Stomach (tissue), 9 donors: ENCODE measurements around the gene PRKCA. TPM values are rescaled to one million over a fixed set of nuclear protein-coding genes. Genes with fewer than 3 reads are reported as not detected.

Source experiments
- DNase-seq, 2 donors: peaks; one replicate each; pipeline versions ENCODE4 v3.0.0 to v3.0.0-alpha.2; 2013 to 2019
- H3K27ac ChIP-seq, 5 donors: fragments of 200-600 bp in 4 of 5; sonication (generic) in 4 of 5; one replicate each; pipeline ENCODE4 v1.5.1; 2013 to 2019; ENCODE audit warnings: mild to moderate bottlenecking in 1 of 5, moderate library complexity in 1 of 5
- H3K27me3 ChIP-seq, 3 donors: fragments of 200-600 bp; sonication (generic); one replicate each; pipeline ENCODE4 v1.5.1; 2017 to 2019; ENCODE audit warnings: mixed run types in 1 of 3
- H3K36me3 ChIP-seq, 4 donors: fragments of 200-600 bp; sonication (generic); 1 replicate in 3 of 4; 2 replicates in 1 of 4; pipeline ENCODE4 v1.5.1; 2016 to 2019
- H3K4me1 ChIP-seq, 4 donors: fragments of 200-600 bp; sonication (generic); one replicate each; pipeline ENCODE4 v1.5.1; 2016 to 2019
- H3K4me3 ChIP-seq, 4 donors: fragments of 200-600 bp; sonication (generic) in 3 of 4; one replicate each; pipeline ENCODE4 v1.5.1; 2016 to 2019; ENCODE audit warnings: mild to moderate bottlenecking in 1 of 4
- H3K9me3 ChIP-seq, 4 donors: fragments of 200-600 bp; sonication (generic); one replicate each; pipeline ENCODE4 v1.5.1; 2016 to 2019
- EP300 ChIP-seq: sonication (generic); formaldehyde crosslinking; IDR thresholded peaks from one replicate; pipeline ENCODE4 v1.6.1; 2017; ENCODE audit warnings: antibody characterized with exemption
- POLR2A ChIP-seq, 4 donors: fragments of 450-650 bp; IDR thresholded peaks; one replicate each; pipeline ENCODE4 v1.6.1; 2016; ENCODE audit warnings: antibody characterized with exemption in 4 of 4, control low read depth in 2 of 4, mild to moderate bottlenecking in 1 of 4, moderate library complexity in 1 of 4
- POLR2AphosphoS5 ChIP-seq, 3 donors: sonication (generic); formaldehyde crosslinking; IDR thresholded peaks; one replicate each; pipeline ENCODE4 v1.6.1; 2016; ENCODE audit warnings: antibody characterized with exemption in 3 of 3
- WGBS, 5 donors: extraction: QIAGEN DNeasy Blood & Tissue Kit in 3 of 5; methylation state at CpG; one replicate each; pipeline versions ENCODE4 v1.1.5 to v1.1.7; 2013 to 2018; 5-methylcytosine and 5-hydroxymethylcytosine counted together
- intact Hi-C: fragments of 100-400 bp; cut with DNase I; formaldehyde crosslinking; loops from one replicate; pipeline ENCODE4 v1.15.1; 2023; ENCODE audit warnings: low total_unique reads
- polyA plus RNA-seq, 3 donors: library from polyadenylated mRNA; stranded (reverse); fragments of 200-250 nt; gene quantifications; one replicate each; pipeline ENCODE4 v1.2.3, GENCODE V29; 2013
- total RNA-seq, 5 donors: library from RNA; depleted of rRNA; stranded (reverse); fragments of >200 nt; gene quantifications; one replicate each; pipeline versions ENCODE4 v1.1.0 to v1.2.3, GENCODE V29; 2014 to 2016
- TF ChIP-seq, protein P1 (sequence below), 7 experiments: fragments of 450-650 bp in 4 of 7; fragments of 200-600 bp in 3 of 7; sonication (generic) in 3 of 7; IDR thresholded peaks; one replicate each; pipeline ENCODE4 v1.5.1; 2016 to 2019; ENCODE audit warnings: antibody characterized with exemption in 7 of 7, control low read depth in 2 of 7, mild to moderate bottlenecking in 1 of 7
- donor health status: healthy with polysubstance abuse.
- donor health status: Bipolar disorder and iron deficiency.
- donor health status: healthy.

PRKCA gene
- total and polyA plus RNA-seq, 8 donors, result 2.1 to 41.1 (median 12.2) TPM

DNA sequence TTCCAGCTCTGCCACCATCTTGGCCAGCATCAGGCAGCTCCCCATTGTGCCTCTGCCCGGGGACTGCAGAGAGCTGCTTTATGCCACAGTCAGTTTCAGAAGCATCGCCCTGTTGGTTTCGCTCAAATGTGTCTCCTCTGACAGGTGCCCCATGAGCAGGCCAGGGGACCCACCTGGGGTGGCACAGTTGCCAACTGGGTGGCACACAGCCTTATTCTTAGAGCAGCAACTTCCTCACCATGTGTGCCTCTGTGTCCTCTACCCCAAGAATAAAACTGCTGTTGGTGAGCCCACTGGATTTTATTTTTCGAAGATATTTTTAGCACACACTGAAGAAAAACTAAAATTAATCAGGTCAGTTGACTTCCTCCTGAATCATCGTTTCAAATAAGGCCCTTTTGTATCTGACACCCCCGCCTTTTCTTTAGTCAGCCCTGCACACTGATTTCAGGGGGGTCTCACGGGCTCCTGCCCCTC lies 487.6 kb downstream of the PRKCA start:
- WGBS, 5 donors, result 77 to 87% (median 85%) methylated on average over 6 to 7 of the region's 7 CpGs
- TF ChIP-seq POLR2AphosphoS5 (IDR thresholded peaks at IDR 0.05), result no peak
- no peak for DNase-seq
- intact Hi-C loops, result no loop called here
- H3K4me1 ChIP-seq, result peaks cover 0 to 12% (median 4%) of the 10 kb centered on the region in 4 donors
- H3K36me3 ChIP-seq, result peaks cover 17 to 86% (median 61%) of the 10 kb centered on the region in 4 donors
- no peaks in the 10 kb centered on the region for H3K9me3 ChIP-seq
- no peaks in the 10 kb centered on the region for H3K27me3 ChIP-seq
- H3K4me3 ChIP-seq, result no peak overlapping the region
- no peak overlapping the region for H3K27ac ChIP-seq

DNA sequence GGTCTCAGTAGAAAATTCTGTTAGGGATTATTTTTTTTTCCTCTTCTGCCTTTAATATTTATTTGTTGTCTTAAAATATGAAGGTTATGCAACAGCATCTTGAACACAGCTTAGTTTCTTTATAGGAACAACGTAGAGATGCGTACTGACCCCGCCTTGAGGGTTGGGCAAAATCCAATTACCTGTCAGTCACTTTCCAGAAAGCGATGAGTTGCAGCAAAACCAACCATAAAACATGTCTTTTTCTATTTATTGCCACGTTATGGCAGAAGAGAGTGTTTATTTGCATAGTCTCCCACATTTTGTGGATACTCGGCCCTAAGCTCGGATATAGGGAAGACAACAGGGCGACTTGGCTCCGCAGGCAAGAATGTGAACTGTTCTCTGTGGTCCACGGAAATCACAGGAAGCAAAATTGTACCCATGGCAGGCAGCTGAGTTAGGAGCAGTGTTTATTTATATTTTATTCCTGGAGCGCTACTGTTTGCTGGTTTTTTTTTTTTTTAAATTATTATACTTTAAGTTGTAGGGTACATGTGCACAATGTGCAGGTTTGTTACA lies 488.2 kb downstream of the PRKCA start:
- peak overlapping the region in 1 of 5 donors; percentile 9 for H3K27ac ChIP-seq
- whole genome bisulfite sequencing, 5 donors, result 81 to 90% (median 88%) methylated on average over 11 of the region's 11 CpGs
- TF ChIP-seq POLR2AphosphoS5 (IDR thresholded peaks at IDR 0.05) (no peak), POLR2A (IDR thresholded peaks at IDR 0.05) (no peak), EP300 (no peak)
- TF ChIP-seq, protein P1, sequence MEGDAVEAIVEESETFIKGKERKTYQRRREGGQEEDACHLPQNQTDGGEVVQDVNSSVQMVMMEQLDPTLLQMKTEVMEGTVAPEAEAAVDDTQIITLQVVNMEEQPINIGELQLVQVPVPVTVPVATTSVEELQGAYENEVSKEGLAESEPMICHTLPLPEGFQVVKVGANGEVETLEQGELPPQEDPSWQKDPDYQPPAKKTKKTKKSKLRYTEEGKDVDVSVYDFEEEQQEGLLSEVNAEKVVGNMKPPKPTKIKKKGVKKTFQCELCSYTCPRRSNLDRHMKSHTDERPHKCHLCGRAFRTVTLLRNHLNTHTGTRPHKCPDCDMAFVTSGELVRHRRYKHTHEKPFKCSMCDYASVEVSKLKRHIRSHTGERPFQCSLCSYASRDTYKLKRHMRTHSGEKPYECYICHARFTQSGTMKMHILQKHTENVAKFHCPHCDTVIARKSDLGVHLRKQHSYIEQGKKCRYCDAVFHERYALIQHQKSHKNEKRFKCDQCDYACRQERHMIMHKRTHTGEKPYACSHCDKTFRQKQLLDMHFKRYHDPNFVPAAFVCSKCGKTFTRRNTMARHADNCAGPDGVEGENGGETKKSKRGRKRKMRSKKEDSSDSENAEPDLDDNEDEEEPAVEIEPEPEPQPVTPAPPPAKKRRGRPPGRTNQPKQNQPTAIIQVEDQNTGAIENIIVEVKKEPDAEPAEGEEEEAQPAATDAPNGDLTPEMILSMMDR (IDR thresholded peaks at IDR 0.05), result no peak
- DNase-seq, result no peak
- no peaks in the 10 kb centered on the region for H3K9me3 ChIP-seq
- peaks cover 0 to 12% (median 4%) of the 10 kb centered on the region in 4 donors for H3K4me1 ChIP-seq
- H3K4me3 ChIP-seq, result no peak overlapping the region
- peaks cover 17 to 86% (median 60%) of the 10 kb centered on the region in 4 donors for H3K36me3 ChIP-seq
- intact Hi-C loops, result no loop called here
- no peaks in the 10 kb centered on the region for H3K27me3 ChIP-seq

DNA sequence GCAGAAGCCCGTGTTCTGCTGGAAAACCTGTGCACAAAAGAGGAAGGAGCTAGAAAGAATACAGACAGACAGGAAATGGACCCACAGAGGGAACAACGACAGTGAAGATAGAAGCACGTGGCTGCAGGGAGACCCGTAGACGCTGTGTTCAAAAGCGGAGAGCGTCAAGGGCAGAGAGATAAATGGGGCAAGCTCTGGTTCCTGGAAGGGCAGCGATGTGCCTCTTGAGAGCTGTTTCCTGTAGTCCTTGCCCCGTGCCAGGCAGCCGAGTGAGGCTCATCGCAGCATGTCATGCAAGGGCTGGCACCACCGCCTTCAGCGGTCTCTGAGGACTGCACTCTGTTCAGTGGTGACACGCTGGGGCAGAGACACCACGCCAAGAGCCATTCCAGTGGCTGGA lies 488.9 kb downstream of the PRKCA start:
- H3K4me1 ChIP-seq, result peaks cover 0 to 12% (median 4%) of the 10 kb centered on the region in 4 donors
- no peaks in the 10 kb centered on the region for H3K9me3 ChIP-seq
- no peak overlapping the region for H3K4me3 ChIP-seq
- intact Hi-C loops, result no loop called here
- no peaks in the 10 kb centered on the region for H3K27me3 ChIP-seq
- DNase-seq, result peak in 1 of 2 donors; percentile 34
- TF ChIP-seq POLR2A (IDR thresholded peaks at IDR 0.05), result no peak
- TF ChIP-seq EP300, result no peak
- TF ChIP-seq, protein P1 (IDR thresholded peaks at IDR 0.05), result no peak
- no peak for TF ChIP-seq POLR2AphosphoS5 (IDR thresholded peaks at IDR 0.05)
- 45 to 82% (median 72%) methylated on average over 15 of the region's 15 CpGs for WGBS, 5 donors
- peaks cover 17 to 86% (median 62%) of the 10 kb centered on the region in 4 donors for H3K36me3 ChIP-seq
- peak overlapping the region in 1 of 5 donors; percentile 9 for H3K27ac ChIP-seq

DNA sequence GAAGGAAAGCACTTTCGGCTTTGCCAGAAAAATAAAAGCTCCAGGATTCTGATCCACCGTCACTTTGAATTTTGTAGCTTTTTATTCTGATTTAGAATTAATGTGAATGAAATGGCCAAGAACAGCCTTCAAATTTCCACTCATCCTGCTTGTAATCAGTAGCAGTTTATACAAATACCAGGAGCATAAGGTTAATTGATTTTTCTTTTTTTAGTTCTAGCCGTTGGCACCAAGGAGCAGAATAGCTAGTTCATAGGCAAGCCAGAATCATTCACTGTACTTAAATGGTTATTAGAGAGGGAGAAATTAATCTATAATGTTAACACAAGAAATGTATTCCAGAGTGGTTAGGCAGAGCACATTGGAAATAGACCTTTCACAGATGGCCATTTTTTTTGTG lies 491.4 kb downstream of the PRKCA start:
- Histone ChIP-seq H3K36me3 (peaks cover 12 to 76% (median 53%) of the 10 kb centered on the region in 4 donors), H3K9me3 (no peaks in the 10 kb centered on the region), H3K27ac (no peak overlapping the region), H3K4me1 (peaks cover 0 to 12% (median 4%) of the 10 kb centered on the region in 4 donors), H3K4me3 (no peak overlapping the region), H3K27me3 (no peaks in the 10 kb centered on the region)
- WGBS, 5 donors, result 61 to 71% (median 64%) methylated on average over 3 of the region's 3 CpGs
- intact Hi-C loops, result no loop called here
- TF ChIP-seq, protein P1 (IDR thresholded peaks at IDR 0.05), result no peak
- no peak for TF ChIP-seq POLR2AphosphoS5 (IDR thresholded peaks at IDR 0.05)
- no peak for TF ChIP-seq EP300
- no peak for TF ChIP-seq POLR2A (IDR thresholded peaks at IDR 0.05)
- DNase-seq, result no peak

DNA sequence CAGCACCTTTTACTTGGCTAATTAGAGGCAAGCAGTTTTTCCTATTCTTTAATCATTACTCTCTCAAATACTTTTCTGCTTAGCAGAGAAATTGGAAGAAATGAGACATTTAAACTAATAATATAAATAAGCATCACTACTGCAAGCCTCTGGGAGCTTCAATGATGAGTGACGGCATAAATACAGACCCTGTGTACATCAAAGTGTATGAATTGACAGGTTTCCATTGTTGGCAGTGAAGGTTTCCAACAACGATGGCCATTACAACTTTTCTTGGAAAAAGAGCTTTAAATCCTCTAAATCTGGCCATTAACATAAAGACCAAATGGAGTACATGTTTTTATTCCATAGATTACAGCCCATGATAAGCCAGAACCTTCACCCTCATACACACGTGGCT lies 493.1 kb downstream of the PRKCA start:
- Histone ChIP-seq H3K27ac (no peak overlapping the region), H3K9me3 (no peaks in the 10 kb centered on the region), H3K4me3 (no peak overlapping the region), H3K4me1 (peaks cover 0 to 5% (median 0%) of the 10 kb centered on the region in 4 donors), H3K27me3 (no peaks in the 10 kb centered on the region), H3K36me3 (peaks cover 5 to 60% (median 39%) of the 10 kb centered on the region in 4 donors)
- DNase-seq, result no peak
- intact Hi-C loops, result no loop called here
- no peak for TF ChIP-seq EP300
- 83 to 93% (median 89%) methylated on average over 3 of the region's 3 CpGs for WGBS, 5 donors
